KMS-11 (cell line): ENCODE measurements around the gene SLC5A3.

Experiments
- H2AFZ ChIP-seq: fragments of 200-600 bp; sonication (generic); 2 replicates; pipeline ENCODE4 v1.6.1; 2016; ENCODE audit warnings: antibody characterized with exemption, mixed run types, low read depth
- H3K27ac ChIP-seq: fragments of 200-600 bp; sonication (generic); 2 replicates; pipeline ENCODE4 v1.6.1; 2016; ENCODE audit warnings: mild to moderate bottlenecking, mixed run types
- H3K27me3 ChIP-seq: fragments of 200-600 bp; sonication (generic); 2 replicates; pipeline ENCODE4 v1.6.1; 2017; ENCODE audit warnings: mild to moderate bottlenecking, low read depth, mixed run types, moderate library complexity; ENCODE audit not compliant: insufficient read depth
- H3K36me3 ChIP-seq: fragments of 200-600 bp; sonication (generic); 2 replicates; pipeline ENCODE4 v1.6.1; 2017; ENCODE audit warnings: mild to moderate bottlenecking, mixed run types; ENCODE audit not compliant: insufficient read depth
- H3K4me1 ChIP-seq: fragments of 200-600 bp; sonication (generic); 2 replicates; pipeline ENCODE4 v1.6.1; 2016; ENCODE audit warnings: mild to moderate bottlenecking, low read depth, mixed run types; ENCODE audit not compliant: poor library complexity, severe bottlenecking
- H3K4me2 ChIP-seq: fragments of 200-600 bp; sonication (generic); 2 replicates; pipeline ENCODE4 v1.7.0; 2016; ENCODE audit warnings: mild to moderate bottlenecking, mixed run types
- H3K4me3 ChIP-seq: fragments of 200-600 bp; sonication (generic); IDR thresholded peaks from 2 replicates; pipeline ENCODE4 v1.6.1; 2017; ENCODE audit warnings: low read depth, low read length, mixed read lengths; ENCODE audit not compliant: insufficient read depth
- H3K79me2 ChIP-seq: fragments of 200-600 bp; sonication (generic); 2 replicates; pipeline ENCODE4 v1.6.1; 2016; ENCODE audit warnings: low read depth, mixed run types; ENCODE audit not compliant: insufficient read depth
- H3K9ac ChIP-seq: fragments of 200-600 bp; sonication (generic); 2 replicates; pipeline ENCODE4 v1.6.1; 2016; ENCODE audit warnings: mild to moderate bottlenecking, mixed run types
- H4K20me1 ChIP-seq: fragments of 200-600 bp; sonication (generic); 2 replicates; pipeline ENCODE4 v1.6.1; 2016; ENCODE audit warnings: mild to moderate bottlenecking, mixed run types; ENCODE audit not compliant: insufficient read depth
- TF ChIP-seq, protein P1 (sequence below): fragments of 200-600 bp; sonication (generic); conservative IDR thresholded peaks from 2 replicates; pipeline ENCODE4 v1.6.1; 2017; ENCODE audit warnings: low read depth, mild to moderate bottlenecking, antibody characterized with exemption, low read length, moderate library complexity, mixed read lengths

SLC5A3 gene

GRCh38 chr21:34073032-34073748 is at the start of gene SLC5A3, which contains the start of gene MRPS6:
SLC5A3 (plus strand) TSS chr21:34073578; CDS start chr21:34095199, 21,621 bp downstream.
MRPS6 (plus strand) TSS chr21:34073578; CDS start chr21:34073701, 123 bp downstream.
- TF ChIP-seq, protein P1, sequence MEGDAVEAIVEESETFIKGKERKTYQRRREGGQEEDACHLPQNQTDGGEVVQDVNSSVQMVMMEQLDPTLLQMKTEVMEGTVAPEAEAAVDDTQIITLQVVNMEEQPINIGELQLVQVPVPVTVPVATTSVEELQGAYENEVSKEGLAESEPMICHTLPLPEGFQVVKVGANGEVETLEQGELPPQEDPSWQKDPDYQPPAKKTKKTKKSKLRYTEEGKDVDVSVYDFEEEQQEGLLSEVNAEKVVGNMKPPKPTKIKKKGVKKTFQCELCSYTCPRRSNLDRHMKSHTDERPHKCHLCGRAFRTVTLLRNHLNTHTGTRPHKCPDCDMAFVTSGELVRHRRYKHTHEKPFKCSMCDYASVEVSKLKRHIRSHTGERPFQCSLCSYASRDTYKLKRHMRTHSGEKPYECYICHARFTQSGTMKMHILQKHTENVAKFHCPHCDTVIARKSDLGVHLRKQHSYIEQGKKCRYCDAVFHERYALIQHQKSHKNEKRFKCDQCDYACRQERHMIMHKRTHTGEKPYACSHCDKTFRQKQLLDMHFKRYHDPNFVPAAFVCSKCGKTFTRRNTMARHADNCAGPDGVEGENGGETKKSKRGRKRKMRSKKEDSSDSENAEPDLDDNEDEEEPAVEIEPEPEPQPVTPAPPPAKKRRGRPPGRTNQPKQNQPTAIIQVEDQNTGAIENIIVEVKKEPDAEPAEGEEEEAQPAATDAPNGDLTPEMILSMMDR: no peak
- Histone ChIP-seq H3K4me1 (peaks cover 9% of the 10 kb centered on the region), H3K27ac (no peak within 1 kb of the TSS; the same call in 1 of the 2 replicates), H3K9ac (peak within 1 kb of the TSS; percentile 68; the same call in 1 of the 2 replicates), H3K36me3 (no peaks in the 10 kb centered on the region), H3K27me3 (no peaks in the 10 kb centered on the region), H3K4me2 (peak within 1 kb of the TSS; percentile 74), H2AFZ (peak within 1 kb of the TSS; percentile 82), H4K20me1 (no peaks in the 10 kb centered on the region), H3K79me2 (peaks cover 11% of the 10 kb centered on the region), H3K4me3 (no peak within 1 kb of the TSS)

GRCh38 chr21:34023691-34024373 is 49.5 kb upstream of the SLC5A3 start:
- no peaks in the 10 kb centered on the region for H3K36me3 ChIP-seq
- no peak overlapping the region for H2AFZ ChIP-seq
- H4K20me1 ChIP-seq: no peaks in the 10 kb centered on the region
- H3K4me3 ChIP-seq: no peak overlapping the region
- no peaks in the 10 kb centered on the region for H3K4me1 ChIP-seq
- TF ChIP-seq, protein P1: no peak
- no peaks in the 10 kb centered on the region for H3K79me2 ChIP-seq
- no peaks in the 10 kb centered on the region for H3K27me3 ChIP-seq
- no peak overlapping the region for H3K4me2 ChIP-seq
- no peak overlapping the region for H3K27ac ChIP-seq
- H3K9ac ChIP-seq: no peak overlapping the region

GRCh38 chr21:34024374-34024693 is 49.0 kb upstream of the SLC5A3 start:
- H3K4me2 ChIP-seq: no peak overlapping the region
- H3K4me3 ChIP-seq: no peak overlapping the region
- no peak overlapping the region for H3K9ac ChIP-seq
- no peaks in the 10 kb centered on the region for H3K4me1 ChIP-seq
- H3K27me3 ChIP-seq: no peaks in the 10 kb centered on the region
- no peak overlapping the region for H2AFZ ChIP-seq
- H3K27ac ChIP-seq: no peak overlapping the region
- H3K36me3 ChIP-seq: no peaks in the 10 kb centered on the region
- TF ChIP-seq, protein P1: no peak
- H3K79me2 ChIP-seq: no peaks in the 10 kb centered on the region
- H4K20me1 ChIP-seq: no peaks in the 10 kb centered on the region

GRCh38 chr21:34027721-34028461 is 45.5 kb upstream of the SLC5A3 start:
- Histone ChIP-seq H4K20me1 (no peaks in the 10 kb centered on the region), H3K4me3 (no peak overlapping the region), H3K4me2 (no peak overlapping the region), H3K36me3 (no peaks in the 10 kb centered on the region), H3K79me2 (no peaks in the 10 kb centered on the region), H3K4me1 (peaks cover 10% of the 10 kb centered on the region), H3K9ac (no peak overlapping the region), H3K27ac (no peak overlapping the region), H3K27me3 (no peaks in the 10 kb centered on the region), H2AFZ (no peak overlapping the region)
- TF ChIP-seq, protein P1: no peak
